ENCODE data around the gene PHYKPL. TPM values are rescaled to one million over a fixed set of nuclear protein-coding genes. Genes with fewer than 3 reads are reported as not detected.

Gene PHYKPL
- total RNA-seq, 1 experiment from 2014 or later = 41.7 TPM

DNA sequence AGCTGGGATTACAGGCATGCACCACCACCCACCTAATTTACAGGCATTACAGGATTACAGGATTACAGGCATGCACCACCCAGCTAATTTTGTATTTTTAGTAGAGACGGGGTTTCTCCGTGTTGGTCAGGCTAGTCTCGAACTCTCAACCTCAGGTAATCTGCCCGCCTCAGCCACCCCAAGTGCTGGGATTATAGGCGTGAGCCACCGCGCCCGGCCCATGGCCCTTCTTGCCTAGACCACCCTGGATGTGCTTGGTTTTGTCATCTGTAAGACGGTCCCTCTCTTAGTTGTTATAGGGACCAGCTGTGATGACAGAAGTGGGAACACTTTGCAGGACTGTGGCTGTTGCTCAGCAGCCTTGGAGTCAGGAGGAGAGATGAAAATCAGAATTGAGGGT is 3.5 kb upstream of the PHYKPL start:
- Mint-ChIP-seq H3K4me3 (no peak overlapping the region), H3K36me3 (peaks cover 5% of the 10 kb centered on the region), H3K27ac (no peak overlapping the region), H3K27me3 (ENCODE audit: low read depth) (no peaks in the 10 kb centered on the region), H3K9me3 (no peaks in the 10 kb centered on the region), H3K4me1 (peaks cover 21% of the 10 kb centered on the region)
- ChIA-PET POLR2A (interaction anchor here (0.6 kb wide), 1 partner anchor 39 kb away, joined by 3 read pairs; no protein-coding TSS in a partner anchor), CTCF (interaction anchor here (0.6 to 3.3 kb wide), 5 partner anchors 12 to 354 kb away, joined by 3 to 15 read pairs (median 11); partner anchors contain the start of gene COL23A1)
- TF ChIP-seq SMAD4 (CRISPR knock-in tag; IDR thresholded peaks at IDR 0.05) (no peak), ZNF219 (CRISPR knock-in tag; IDR thresholded peaks at IDR 0.05; ENCODE audit: borderline replicate concordance) (no peak), TP53 (CRISPR knock-in tag; IDR thresholded peaks at IDR 0.05) (no peak), JAZF1 (CRISPR knock-in tag; IDR thresholded peaks at IDR 0.05) (no peak), GABPB1 (CRISPR knock-in tag; IDR thresholded peaks at IDR 0.05) (no peak), TEAD1 (CRISPR knock-in tag; IDR thresholded peaks at IDR 0.05) (no peak), CREM (CRISPR knock-in tag; IDR thresholded peaks at IDR 0.05) (no peak), NFE2L1 (CRISPR knock-in tag; IDR thresholded peaks at IDR 0.05) (no peak), FOXJ3 (CRISPR knock-in tag; IDR thresholded peaks at IDR 0.05; ENCODE audit: borderline replicate concordance) (no peak), NR1H2 (CRISPR knock-in tag; IDR thresholded peaks at IDR 0.05) (no peak), OVOL2 (CRISPR knock-in tag; IDR thresholded peaks at IDR 0.05; ENCODE audit: borderline replicate concordance) (no peak), HMGA2 (CRISPR knock-in tag; IDR thresholded peaks at IDR 0.05) (no peak)
- TF ChIP-seq, protein P1, sequence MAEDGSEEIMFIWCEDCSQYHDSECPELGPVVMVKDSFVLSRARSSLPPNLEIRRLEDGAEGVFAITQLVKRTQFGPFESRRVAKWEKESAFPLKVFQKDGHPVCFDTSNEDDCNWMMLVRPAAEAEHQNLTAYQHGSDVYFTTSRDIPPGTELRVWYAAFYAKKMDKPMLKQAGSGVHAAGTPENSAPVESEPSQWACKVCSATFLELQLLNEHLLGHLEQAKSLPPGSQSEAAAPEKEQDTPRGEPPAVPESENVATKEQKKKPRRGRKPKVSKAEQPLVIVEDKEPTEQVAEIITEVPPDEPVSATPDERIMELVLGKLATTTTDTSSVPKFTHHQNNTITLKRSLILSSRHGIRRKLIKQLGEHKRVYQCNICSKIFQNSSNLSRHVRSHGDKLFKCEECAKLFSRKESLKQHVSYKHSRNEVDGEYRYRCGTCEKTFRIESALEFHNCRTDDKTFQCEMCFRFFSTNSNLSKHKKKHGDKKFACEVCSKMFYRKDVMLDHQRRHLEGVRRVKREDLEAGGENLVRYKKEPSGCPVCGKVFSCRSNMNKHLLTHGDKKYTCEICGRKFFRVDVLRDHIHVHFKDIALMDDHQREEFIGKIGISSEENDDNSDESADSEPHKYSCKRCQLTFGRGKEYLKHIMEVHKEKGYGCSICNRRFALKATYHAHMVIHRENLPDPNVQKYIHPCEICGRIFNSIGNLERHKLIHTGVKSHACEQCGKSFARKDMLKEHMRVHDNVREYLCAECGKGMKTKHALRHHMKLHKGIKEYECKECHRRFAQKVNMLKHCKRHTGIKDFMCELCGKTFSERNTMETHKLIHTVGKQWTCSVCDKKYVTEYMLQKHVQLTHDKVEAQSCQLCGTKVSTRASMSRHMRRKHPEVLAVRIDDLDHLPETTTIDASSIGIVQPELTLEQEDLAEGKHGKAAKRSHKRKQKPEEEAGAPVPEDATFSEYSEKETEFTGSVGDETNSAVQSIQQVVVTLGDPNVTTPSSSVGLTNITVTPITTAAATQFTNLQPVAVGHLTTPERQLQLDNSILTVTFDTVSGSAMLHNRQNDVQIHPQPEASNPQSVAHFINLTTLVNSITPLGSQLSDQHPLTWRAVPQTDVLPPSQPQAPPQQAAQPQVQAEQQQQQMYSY (CRISPR knock-in tag; IDR thresholded peaks at IDR 0.05) = no peak
- TF ChIP-seq, protein P2, sequence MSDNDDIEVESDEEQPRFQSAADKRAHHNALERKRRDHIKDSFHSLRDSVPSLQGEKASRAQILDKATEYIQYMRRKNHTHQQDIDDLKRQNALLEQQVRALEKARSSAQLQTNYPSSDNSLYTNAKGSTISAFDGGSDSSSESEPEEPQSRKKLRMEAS (CRISPR knock-in tag; IDR thresholded peaks at IDR 0.05) = no peak
- TF ChIP-seq, protein P3, sequence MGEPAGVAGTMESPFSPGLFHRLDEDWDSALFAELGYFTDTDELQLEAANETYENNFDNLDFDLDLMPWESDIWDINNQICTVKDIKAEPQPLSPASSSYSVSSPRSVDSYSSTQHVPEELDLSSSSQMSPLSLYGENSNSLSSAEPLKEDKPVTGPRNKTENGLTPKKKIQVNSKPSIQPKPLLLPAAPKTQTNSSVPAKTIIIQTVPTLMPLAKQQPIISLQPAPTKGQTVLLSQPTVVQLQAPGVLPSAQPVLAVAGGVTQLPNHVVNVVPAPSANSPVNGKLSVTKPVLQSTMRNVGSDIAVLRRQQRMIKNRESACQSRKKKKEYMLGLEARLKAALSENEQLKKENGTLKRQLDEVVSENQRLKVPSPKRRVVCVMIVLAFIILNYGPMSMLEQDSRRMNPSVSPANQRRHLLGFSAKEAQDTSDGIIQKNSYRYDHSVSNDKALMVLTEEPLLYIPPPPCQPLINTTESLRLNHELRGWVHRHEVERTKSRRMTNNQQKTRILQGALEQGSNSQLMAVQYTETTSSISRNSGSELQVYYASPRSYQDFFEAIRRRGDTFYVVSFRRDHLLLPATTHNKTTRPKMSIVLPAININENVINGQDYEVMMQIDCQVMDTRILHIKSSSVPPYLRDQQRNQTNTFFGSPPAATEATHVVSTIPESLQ (CRISPR knock-in tag; IDR thresholded peaks at IDR 0.05) = no peak
- ATAC-seq = no peak
- DNase-seq (ENCODE audit: low spot score) = no peak

DNA sequence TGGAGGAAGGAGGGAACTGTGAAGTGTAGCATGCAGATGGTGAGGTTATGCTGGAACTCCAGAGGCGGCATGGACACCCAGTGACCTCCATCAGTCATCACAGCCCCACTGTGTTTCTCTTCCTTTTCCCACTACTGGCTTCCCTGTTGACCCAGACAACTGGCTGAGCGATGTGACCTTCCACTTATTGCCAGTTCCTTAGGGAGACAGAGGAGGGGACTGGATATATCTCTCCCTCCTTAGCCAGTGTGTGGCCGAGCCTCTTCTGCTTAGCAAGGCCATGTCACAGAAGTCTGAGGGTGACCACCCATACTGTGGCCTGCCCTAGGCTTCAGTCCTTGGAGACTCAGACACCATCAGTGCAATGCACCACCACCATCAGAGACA is 3.0 kb upstream of the PHYKPL start:
- DNase-seq (ENCODE audit: low spot score) = no peak
- H3K9me3 Mint-ChIP-seq = no peaks in the 10 kb centered on the region
- no peak overlapping the region for H3K4me3 Mint-ChIP-seq
- H3K4me1 Mint-ChIP-seq = peaks cover 24% of the 10 kb centered on the region
- ChIA-PET CTCF (interaction anchor here (0.6 to 3.3 kb wide), 35 partner anchors 8 to 690 kb away, joined by 3 to 24 read pairs (median 5); partner anchors contain the start of genes COL23A1 and ZNF354A), POLR2A (interaction anchor here (1.2 to 1.4 kb wide), 2 partner anchors 31 to 55 kb away, joined by 3 to 4 read pairs; partner anchors contain the start of gene HNRNPAB)
- no peaks in the 10 kb centered on the region for H3K27me3 Mint-ChIP-seq (ENCODE audit: low read depth)
- no peak overlapping the region for H3K27ac Mint-ChIP-seq
- TF ChIP-seq, protein P4, sequence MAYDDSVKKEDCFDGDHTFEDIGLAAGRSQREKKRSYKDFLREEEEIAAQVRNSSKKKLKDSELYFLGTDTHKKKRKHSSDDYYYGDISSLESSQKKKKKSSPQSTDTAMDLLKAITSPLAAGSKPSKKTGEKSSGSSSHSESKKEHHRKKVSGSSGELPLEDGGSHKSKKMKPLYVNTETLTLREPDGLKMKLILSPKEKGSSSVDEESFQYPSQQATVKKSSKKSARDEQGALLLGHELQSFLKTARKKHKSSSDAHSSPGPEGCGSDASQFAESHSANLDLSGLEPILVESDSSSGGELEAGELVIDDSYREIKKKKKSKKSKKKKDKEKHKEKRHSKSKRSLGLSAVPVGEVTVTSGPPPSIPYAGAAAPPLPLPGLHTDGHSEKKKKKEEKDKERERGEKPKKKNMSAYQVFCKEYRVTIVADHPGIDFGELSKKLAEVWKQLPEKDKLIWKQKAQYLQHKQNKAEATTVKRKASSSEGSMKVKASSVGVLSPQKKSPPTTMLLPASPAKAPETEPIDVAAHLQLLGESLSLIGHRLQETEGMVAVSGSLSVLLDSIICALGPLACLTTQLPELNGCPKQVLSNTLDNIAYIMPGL (CRISPR knock-in tag; IDR thresholded peaks at IDR 0.05) = no peak
- TF ChIP-seq RORB (CRISPR knock-in tag; IDR thresholded peaks at IDR 0.05) = no peak
- no peak for TF ChIP-seq SOX15 (CRISPR knock-in tag; IDR thresholded peaks at IDR 0.05)
- peaks cover 9% of the 10 kb centered on the region for H3K36me3 Mint-ChIP-seq
- ATAC-seq = no peak

All from WTC11 (cell line).